Measurements from ENCODE around the gene TBC1D2B. TPM values are rescaled to one million over a fixed set of nuclear protein-coding genes. Genes with fewer than 3 reads are reported as not detected.

Gene TBC1D2B
- total RNA-seq, 6 donors from 2014 or later, result 31.5 to 103 (median 64.2) TPM

DNA sequence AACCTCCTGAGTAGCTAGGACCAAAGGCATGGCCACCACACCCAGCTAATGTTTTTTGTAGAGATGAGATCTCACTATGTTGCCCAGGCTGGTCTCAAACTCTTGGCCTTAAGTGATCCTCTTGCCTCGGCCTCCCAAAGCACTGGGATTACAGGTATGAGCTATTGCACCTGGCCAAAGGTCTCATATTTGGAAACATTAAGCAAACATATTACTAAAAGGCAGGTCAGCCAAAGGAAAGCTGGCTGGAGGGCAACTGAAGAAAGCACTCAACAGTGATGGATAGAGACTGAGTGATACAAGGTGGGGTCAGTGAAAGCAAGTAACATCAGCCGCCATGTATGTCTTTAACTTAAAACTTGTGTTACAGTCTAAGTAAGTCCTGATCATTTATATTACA is 57.5 kb downstream of the TBC1D2B start:
- Histone ChIP-seq H3K36me3 (peaks cover 6 to 71% (median 47%) of the 10 kb centered on the region in 4 donors), H3K4me3 (no peak overlapping the region), H3K27ac (peak overlapping the region in 2 of 4 donors; percentile 56 to 71), H3K27me3 (no peaks in the 10 kb centered on the region), H3K9me3 (no peaks in the 10 kb centered on the region), H3K4me1 (peaks cover 28 to 50% (median 33%) of the 10 kb centered on the region in 4 donors)
- ATAC-seq (ENCODE audit: low FRiP score in 2 of 2) (no peak), DNase-seq (no peak)
- no peak for TF ChIP-seq POLR2AphosphoS5 (IDR thresholded peaks at IDR 0.05)
- WGBS, 2 donors, result 86 to 95% methylated on average over 2 of the region's 2 CpGs

DNA sequence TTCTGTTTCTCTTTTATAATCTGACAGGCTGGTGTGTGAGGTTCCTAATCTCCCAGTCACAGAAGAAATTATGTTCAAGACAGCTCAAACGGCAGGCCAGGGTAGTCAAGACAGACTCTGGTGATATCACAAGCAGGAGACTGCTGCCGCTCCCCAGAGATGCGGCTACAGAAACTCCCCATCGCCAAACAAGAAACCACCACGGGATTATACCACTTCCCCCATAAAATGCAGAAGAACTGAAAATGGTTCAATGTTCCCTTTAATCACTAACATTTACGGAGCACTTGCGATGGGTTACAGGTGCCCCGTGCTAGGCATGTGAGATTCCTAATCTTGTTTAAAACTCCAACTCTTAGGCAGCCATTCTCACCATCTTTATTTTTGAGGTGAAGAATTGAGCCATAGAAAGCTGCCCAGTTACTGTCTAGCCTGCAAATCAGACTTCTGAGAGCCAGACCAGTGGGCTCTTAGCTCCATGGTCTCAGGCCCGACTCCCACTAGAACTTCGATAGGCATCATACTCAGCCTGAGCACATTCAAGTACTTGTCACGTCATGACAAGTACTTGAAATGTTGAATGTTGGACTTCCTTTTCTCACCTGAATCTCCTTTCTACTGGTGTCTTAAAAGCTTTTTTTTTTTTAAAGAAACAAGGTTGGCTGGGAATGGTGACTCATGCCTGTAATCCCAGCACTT is 58.4 kb downstream of the TBC1D2B start:
- TF ChIP-seq POLR2AphosphoS5 (IDR thresholded peaks at IDR 0.05), result no peak
- TF ChIP-seq EP300 (IDR thresholded peaks at IDR 0.05), result no peak
- TF ChIP-seq, protein P1, sequence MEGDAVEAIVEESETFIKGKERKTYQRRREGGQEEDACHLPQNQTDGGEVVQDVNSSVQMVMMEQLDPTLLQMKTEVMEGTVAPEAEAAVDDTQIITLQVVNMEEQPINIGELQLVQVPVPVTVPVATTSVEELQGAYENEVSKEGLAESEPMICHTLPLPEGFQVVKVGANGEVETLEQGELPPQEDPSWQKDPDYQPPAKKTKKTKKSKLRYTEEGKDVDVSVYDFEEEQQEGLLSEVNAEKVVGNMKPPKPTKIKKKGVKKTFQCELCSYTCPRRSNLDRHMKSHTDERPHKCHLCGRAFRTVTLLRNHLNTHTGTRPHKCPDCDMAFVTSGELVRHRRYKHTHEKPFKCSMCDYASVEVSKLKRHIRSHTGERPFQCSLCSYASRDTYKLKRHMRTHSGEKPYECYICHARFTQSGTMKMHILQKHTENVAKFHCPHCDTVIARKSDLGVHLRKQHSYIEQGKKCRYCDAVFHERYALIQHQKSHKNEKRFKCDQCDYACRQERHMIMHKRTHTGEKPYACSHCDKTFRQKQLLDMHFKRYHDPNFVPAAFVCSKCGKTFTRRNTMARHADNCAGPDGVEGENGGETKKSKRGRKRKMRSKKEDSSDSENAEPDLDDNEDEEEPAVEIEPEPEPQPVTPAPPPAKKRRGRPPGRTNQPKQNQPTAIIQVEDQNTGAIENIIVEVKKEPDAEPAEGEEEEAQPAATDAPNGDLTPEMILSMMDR (IDR thresholded peaks at IDR 0.05), result no peak
- TF ChIP-seq POLR2A (IDR thresholded peaks at IDR 0.05), result peak in 1 of 4 donors; percentile 37
- no peaks in the 10 kb centered on the region for H3K27me3 ChIP-seq
- DNase-seq, result no peak
- H3K4me1 ChIP-seq, result peaks cover 19 to 41% (median 23%) of the 10 kb centered on the region in 4 donors
- H3K9me3 ChIP-seq, result no peaks in the 10 kb centered on the region
- H3K27ac ChIP-seq, result peak overlapping the region; percentile 56 to 71 (median 59)
- 50 to 67% methylated on average over 11 of the region's 11 CpGs for WGBS, 2 donors
- ATAC-seq (ENCODE audit: low FRiP score in 2 of 2), result peak; percentile 38 to 56
- H3K36me3 ChIP-seq, result peaks cover 6 to 73% (median 48%) of the 10 kb centered on the region in 4 donors
- no peak overlapping the region for H3K4me3 ChIP-seq

DNA sequence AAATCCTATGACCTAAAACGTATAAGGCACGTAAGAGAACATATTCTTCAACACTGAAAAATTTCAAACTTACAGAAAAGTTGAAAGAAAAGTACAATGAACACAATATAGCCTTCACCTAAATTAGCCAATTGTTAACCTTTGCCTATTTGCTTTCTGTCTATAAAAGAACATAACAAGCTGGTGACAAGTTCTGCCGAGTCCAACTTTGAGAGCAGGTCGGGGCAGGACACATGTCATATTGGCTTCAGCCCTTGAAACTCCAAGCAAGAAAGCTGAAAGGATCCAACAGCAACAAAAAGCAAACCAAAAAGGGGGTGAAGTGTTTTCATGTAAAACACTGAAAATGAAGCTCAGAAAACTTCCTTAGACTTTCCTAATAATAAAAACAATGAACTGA is 59.1 kb downstream of the TBC1D2B start:
- 55 to 64% methylated on average over 4 of the region's 4 CpGs for WGBS, 2 donors
- H3K4me1 ChIP-seq, result peaks cover 13 to 34% (median 21%) of the 10 kb centered on the region in 4 donors
- TF ChIP-seq EP300 (IDR thresholded peaks at IDR 0.05) (no peak), POLR2A (IDR thresholded peaks at IDR 0.05) (no peak), POLR2AphosphoS5 (IDR thresholded peaks at IDR 0.05) (no peak)
- TF ChIP-seq, protein P1 (IDR thresholded peaks at IDR 0.05), result no peak
- no peak for ATAC-seq (ENCODE audit: low FRiP score in 2 of 2)
- H3K27ac ChIP-seq, result peak overlapping the region; percentile 56 to 71 (median 59)
- H3K4me3 ChIP-seq, result no peak overlapping the region
- H3K36me3 ChIP-seq, result peaks cover 6 to 73% (median 41%) of the 10 kb centered on the region in 4 donors
- no peaks in the 10 kb centered on the region for H3K9me3 ChIP-seq
- no peak for DNase-seq
- no peaks in the 10 kb centered on the region for H3K27me3 ChIP-seq

DNA sequence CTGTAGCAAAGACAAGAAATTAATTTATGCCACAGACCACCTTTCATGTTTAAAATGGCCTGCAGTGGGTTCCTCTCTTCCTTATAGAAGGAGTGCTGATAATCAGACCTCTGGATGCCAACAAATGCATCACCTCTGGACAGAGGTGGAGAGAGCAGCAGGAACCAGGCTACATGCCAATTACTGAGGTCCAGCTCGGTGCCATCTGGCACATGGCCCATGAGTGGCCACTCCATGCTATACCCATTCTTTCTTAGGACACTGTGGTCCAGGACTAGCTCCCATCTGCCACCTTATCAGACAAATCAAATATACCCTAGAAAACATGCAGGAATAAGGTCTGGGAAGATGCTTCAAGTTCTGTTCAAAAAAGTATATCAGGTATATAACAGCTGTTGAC is 60.7 kb downstream of the TBC1D2B start:
- TF ChIP-seq, protein P1 (IDR thresholded peaks at IDR 0.05), result no peak
- TF ChIP-seq EP300 (IDR thresholded peaks at IDR 0.05), result no peak
- TF ChIP-seq POLR2A (IDR thresholded peaks at IDR 0.05), result no peak
- TF ChIP-seq POLR2AphosphoS5 (IDR thresholded peaks at IDR 0.05), result no peak
- Histone ChIP-seq H3K4me1 (peaks cover 11 to 37% (median 26%) of the 10 kb centered on the region in 4 donors), H3K9me3 (no peaks in the 10 kb centered on the region), H3K4me3 (no peak overlapping the region), H3K36me3 (peaks cover 6 to 73% (median 43%) of the 10 kb centered on the region in 4 donors), H3K27me3 (no peaks in the 10 kb centered on the region), H3K27ac (peak overlapping the region in 1 of 4 donors; percentile 5)
- ATAC-seq (ENCODE audit: low FRiP score in 2 of 2), result no peak
- DNase-seq, result no peak
- WGBS, 2 donors, result 38 to 41% methylated on average over 1 of the region's 1 CpG

DNA sequence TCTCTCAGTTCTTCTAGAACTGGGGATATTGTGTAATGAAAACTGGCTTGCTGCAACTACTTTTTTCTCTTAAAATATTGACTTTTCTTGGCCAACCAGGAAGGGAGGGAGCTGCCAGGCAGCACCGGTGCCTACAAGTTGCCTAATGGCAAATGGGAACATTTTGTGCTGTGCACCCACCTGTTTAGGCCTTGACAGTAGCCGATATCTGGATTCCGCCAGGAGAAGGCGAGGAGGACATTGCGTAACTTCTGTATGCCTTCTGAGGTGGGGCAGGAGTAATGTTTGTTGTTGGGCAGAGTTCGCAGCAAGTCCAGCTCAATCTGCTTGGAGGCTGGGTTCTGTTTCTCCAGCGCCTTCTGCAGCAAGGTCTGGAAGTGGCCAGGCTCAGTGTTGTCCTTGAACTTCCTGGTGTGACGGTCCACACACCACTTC is 64.9 kb downstream of the TBC1D2B start:
- peaks cover 13 to 46% (median 26%) of the 10 kb centered on the region in 4 donors for H3K4me1 ChIP-seq
- no peak overlapping the region for H3K4me3 ChIP-seq
- H3K27ac ChIP-seq, result peak overlapping the region; percentile 54 to 82 (median 74)
- ATAC-seq (ENCODE audit: low FRiP score in 2 of 2) (peak; percentile 53 to 81), DNase-seq (peak in 1 of 2 donors; percentile 91)
- TF ChIP-seq POLR2A (IDR thresholded peaks at IDR 0.05) (peak in 2 of 4 donors; percentile 27 to 33), POLR2AphosphoS5 (IDR thresholded peaks at IDR 0.05) (peak; percentile 85 to 88), EP300 (IDR thresholded peaks at IDR 0.05) (peak; percentile 66 to 95 (median 84))
- TF ChIP-seq, protein P1 (IDR thresholded peaks at IDR 0.05), result no peak
- H3K36me3 ChIP-seq, result peaks cover 6 to 93% (median 61%) of the 10 kb centered on the region in 4 donors
- no peaks in the 10 kb centered on the region for H3K27me3 ChIP-seq
- WGBS, 2 donors, result 55 to 60% methylated on average over 8 of the region's 8 CpGs
- no peaks in the 10 kb centered on the region for H3K9me3 ChIP-seq

All from upper lobe of left lung (tissue), 6 donors.